ENCODE measurements around the gene RACK1. TPM values are rescaled to one million over a fixed set of nuclear protein-coding genes. Genes with fewer than 3 reads are reported as not detected.

RACK1 gene
- total and polyA plus RNA-seq, 2 of the 13 experiments (the other 11 are each of a cell fraction or from before 2014, with no cell fraction given) = 2,514 to 6,141 TPM

DNA sequence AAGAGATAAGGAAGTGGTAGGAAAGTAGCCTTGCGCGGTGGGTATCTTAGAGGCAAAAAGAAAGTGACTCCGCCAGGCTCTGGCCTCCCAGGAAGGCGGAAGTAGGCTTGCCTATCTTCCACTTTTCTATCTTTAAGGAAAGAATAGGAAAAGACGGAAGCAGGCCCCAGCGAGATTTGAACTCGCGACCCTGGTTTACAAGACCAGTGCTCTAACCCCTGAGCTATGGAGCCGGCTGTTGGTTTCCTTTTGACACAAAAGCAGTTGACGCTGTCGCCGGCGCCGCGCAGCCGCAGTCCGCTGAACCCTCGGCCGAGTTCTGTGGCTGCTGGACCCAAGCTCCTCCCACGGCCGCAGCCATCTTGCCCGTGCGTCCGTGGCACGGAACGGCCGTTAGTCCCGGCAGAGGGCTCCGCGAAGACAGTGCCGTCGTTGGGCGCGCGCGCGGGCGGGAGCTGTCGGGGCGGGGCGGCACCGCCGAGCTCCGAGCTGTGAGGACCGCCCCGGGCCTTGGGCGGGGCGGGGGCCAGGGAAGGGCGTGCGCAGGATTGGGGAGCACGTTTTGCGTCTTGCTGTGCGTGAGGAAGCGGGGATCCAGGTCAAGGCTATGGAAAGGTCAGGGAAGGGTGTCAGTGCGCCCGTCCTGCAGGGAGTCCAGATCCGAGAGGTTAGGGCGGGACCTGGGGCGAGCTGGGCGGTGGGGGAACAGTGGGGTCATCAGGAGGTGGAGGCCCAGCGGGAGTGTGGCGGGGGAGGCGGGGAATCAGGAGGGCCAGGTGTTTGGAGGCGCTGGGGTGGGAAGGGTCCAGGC is 52.0 kb downstream of the RACK1 start (continued):
- TF ChIP-seq ZNF510 (CRISPR knock-in tag; IDR thresholded peaks at IDR 0.05; ENCODE audit: low read depth) = no peak
- TF ChIP-seq ZNF703 (CRISPR knock-in tag; IDR thresholded peaks at IDR 0.05; ENCODE audit: borderline replicate concordance) = no peak
- TF ChIP-seq TAF1 (CRISPR knock-in tag; IDR thresholded peaks at IDR 0.05) = no peak
- 0 out of 2 replicates have a peak, but pooled peaks have one; percentile 66 for TF ChIP-seq ZNF343 (CRISPR knock-in tag; IDR thresholded peaks at IDR 0.05)

DNA sequence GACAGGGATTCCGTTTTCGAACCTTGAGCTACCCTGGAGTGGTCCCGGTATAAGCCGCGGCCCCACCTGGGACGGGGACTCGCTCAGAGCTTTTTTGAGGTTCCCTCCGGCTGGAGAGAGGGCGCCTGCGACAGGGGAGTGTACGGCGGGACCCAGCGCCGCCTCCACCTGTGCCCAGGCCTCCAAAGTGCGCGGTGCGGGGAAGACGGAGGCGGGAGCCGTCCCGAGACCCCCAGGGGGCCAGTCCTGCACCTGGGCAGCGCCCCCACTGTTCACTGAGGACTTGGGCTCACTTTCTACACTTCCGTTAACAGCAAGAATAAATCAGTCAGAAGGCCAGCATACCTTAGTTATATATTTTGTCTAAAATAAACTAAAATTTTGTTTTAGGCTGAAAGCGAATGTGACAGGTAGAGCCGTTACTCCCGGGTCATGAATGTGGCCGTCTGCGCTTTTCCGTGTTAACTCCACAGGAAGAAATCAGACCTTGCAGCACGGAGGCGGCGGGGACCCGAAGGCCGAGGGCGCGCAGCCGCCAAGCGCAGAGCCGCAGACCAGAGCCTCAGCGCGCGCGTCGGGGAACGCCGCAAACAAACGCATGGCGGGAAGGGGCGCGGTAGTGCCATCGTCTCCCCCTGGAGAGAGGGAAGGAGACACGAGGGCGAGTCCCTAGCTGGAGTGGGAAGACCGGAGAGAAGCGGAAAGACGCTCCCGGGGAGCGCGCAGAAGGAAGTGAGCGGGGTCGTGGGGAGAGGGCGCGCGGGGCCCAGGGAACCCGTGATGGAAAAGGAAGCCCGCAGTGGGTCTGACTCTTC is 52.8 kb downstream of the RACK1 start:
- Histone ChIP-seq H3K4me3 (replicated peaks in 1 of 3; ENCODE audit: insufficient read depth in 1 of 3, low read depth in 2 of 3, low read length in 3 of 3) (peak overlapping the region; percentile 79 to 93 (median 81)), H3K27me3 (ENCODE audit: control insufficient read depth in 1 of 2, insufficient read depth in 2 of 2, low read length in 2 of 2) (no peaks in the 10 kb centered on the region; a peak in 1 of 5 replicates), H3K4me1 (ENCODE audit: insufficient read depth, low read length) (peaks cover 35% of the 10 kb centered on the region), H4K20me1 (ENCODE audit: insufficient read depth, low read length) (no peaks in the 10 kb centered on the region), H3K9me3 (ENCODE audit: low read length) (no peaks in the 10 kb centered on the region), H3K27ac (ENCODE audit: extremely low read length, insufficient read depth, low read length) (peak overlapping the region; percentile 43), H3K4me2 (ENCODE audit: low read depth, low read length) (peak overlapping the region; percentile 92), H3K9ac (ENCODE audit: insufficient read depth, low read depth, low read length) (peak overlapping the region; percentile 63), H3K36me3 (replicated peaks in 1 of 2; ENCODE audit: control insufficient read depth in 1 of 2, insufficient read depth in 2 of 2, low read length in 2 of 2) (no peaks in the 10 kb centered on the region), H3K79me2 (ENCODE audit: insufficient read depth, low read length) (no peaks in the 10 kb centered on the region), H2AFZ (ENCODE audit: low read length) (peak overlapping the region; percentile 22)
- intact Hi-C loops (cut with micrococcal nuclease; ENCODE audit: unreplicated experiment) = no loop called here
- CTCF ChIA-PET (ENCODE audit: low intra/inter-chr PET ratio, low total read pairs) = no interaction called here
- no TSS peak for BruUV-seq (replicated peaks)
- peak; percentile 32 for ATAC-seq
- WGBS (ENCODE audit: low lambda C conversion rate) = 2% methylated on average over 41 of the region's 66 CpGs
- in situ Hi-C loops (cut with HindIII; ENCODE audit: extremely low pct_ligation_motif_present, low pct_unique_long_range_greater_than_20kb) = no loop called here
- POLR2A ChIA-PET = interaction anchor here (0.7 to 7.2 kb wide), 9 partner anchors 9 to 381 kb away, joined by 3 to 104 read pairs (median 12); partner anchors contain the start of genes RACK1, TRIM41, TRIM52 and TRIM7
- no peak for FAIRE-seq
- no peak for DNase-seq (ENCODE audit: low spot score)
- TF ChIP-seq TAF15 (IDR thresholded peaks at IDR 0.05; ENCODE audit: low read depth, low read length, poor library complexity, severe bottlenecking) (peak; percentile 27), NONO (IDR thresholded peaks at IDR 0.05) (no peak), NONO (CRISPR knock-in tag; conservative IDR thresholded peaks at IDR 0.05) (0 out of 2 replicates have a peak, but pooled peaks have one; percentile 25), ZFP90 (CRISPR knock-in tag; IDR thresholded peaks at IDR 0.05; ENCODE audit: borderline replicate concordance) (peak; percentile 34; the same call in 1 of the 2 replicates), XBP1 (CRISPR knock-in tag; IDR thresholded peaks at IDR 0.05) (0 out of 2 replicates have a peak, but pooled peaks have one; percentile 4), NFE2L1 (CRISPR knock-in tag; IDR thresholded peaks at IDR 0.05; ENCODE audit: borderline replicate concordance) (no peak), ZIK1 (CRISPR knock-in tag; IDR thresholded peaks at IDR 0.05; ENCODE audit: borderline replicate concordance, low read depth) (0 out of 2 replicates have a peak, but pooled peaks have one; percentile 11)
- TF ChIP-seq, protein P1, sequence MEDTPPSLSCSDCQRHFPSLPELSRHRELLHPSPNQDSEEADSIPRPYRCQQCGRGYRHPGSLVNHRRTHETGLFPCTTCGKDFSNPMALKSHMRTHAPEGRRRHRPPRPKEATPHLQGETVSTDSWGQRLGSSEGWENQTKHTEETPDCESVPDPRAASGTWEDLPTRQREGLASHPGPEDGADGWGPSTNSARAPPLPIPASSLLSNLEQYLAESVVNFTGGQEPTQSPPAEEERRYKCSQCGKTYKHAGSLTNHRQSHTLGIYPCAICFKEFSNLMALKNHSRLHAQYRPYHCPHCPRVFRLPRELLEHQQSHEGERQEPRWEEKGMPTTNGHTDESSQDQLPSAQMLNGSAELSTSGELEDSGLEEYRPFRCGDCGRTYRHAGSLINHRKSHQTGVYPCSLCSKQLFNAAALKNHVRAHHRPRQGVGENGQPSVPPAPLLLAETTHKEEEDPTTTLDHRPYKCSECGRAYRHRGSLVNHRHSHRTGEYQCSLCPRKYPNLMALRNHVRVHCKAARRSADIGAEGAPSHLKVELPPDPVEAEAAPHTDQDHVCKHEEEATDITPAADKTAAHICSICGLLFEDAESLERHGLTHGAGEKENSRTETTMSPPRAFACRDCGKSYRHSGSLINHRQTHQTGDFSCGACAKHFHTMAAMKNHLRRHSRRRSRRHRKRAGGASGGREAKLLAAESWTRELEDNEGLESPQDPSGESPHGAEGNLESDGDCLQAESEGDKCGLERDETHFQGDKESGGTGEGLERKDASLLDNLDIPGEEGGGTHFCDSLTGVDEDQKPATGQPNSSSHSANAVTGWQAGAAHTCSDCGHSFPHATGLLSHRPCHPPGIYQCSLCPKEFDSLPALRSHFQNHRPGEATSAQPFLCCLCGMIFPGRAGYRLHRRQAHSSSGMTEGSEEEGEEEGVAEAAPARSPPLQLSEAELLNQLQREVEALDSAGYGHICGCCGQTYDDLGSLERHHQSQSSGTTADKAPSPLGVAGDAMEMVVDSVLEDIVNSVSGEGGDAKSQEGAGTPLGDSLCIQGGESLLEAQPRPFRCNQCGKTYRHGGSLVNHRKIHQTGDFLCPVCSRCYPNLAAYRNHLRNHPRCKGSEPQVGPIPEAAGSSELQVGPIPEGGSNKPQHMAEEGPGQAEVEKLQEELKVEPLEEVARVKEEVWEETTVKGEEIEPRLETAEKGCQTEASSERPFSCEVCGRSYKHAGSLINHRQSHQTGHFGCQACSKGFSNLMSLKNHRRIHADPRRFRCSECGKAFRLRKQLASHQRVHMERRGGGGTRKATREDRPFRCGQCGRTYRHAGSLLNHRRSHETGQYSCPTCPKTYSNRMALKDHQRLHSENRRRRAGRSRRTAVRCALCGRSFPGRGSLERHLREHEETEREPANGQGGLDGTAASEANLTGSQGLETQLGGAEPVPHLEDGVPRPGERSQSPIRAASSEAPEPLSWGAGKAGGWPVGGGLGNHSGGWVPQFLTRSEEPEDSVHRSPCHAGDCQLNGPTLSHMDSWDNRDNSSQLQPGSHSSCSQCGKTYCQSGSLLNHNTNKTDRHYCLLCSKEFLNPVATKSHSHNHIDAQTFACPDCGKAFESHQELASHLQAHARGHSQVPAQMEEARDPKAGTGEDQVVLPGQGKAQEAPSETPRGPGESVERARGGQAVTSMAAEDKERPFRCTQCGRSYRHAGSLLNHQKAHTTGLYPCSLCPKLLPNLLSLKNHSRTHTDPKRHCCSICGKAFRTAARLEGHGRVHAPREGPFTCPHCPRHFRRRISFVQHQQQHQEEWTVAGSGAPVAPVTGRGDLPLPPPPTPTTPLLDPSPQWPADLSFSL (CRISPR knock-in tag; IDR thresholded peaks at IDR 0.05) = no peak

Data from HepG2 (cell line).